Activated CD4-positive, CD25-positive, alpha-beta regulatory T cell treated with anti-CD3 and anti-CD28 coated beads, Interleukin-2, amount 50 U/mL, for 24 hours (primary cell): Measurements from ENCODE around the gene RPL7A.

Source experiments
- ATAC-seq, 2 donors: fragments of 150-1000 bp; cut with Tn5 transposase; one replicate each; pipeline ENCODE4 v1.10.0; 2021; ENCODE audit warnings: mild to moderate bottlenecking in 1 of 2, moderate library complexity in 1 of 2

RPL7A gene

GRCh38 chr9:133349965-133350616 is 2.1 kb downstream of the RPL7A start:
- ATAC-seq = peak; percentile 14 to 22

- ATAC-seq = no peak
Observed at GRCh38 chr9:133351526-133351907, 3.5 kb downstream of the RPL7A start.

- ATAC-seq = no peak
Observed at GRCh38 chr9:133351908-133352634, 4.1 kb downstream of the RPL7A start.

GRCh38 chr9:133352635-133353340 is 4.8 kb downstream of the RPL7A start:
- no peak for ATAC-seq

- ATAC-seq = no peak
Observed at GRCh38 chr9:133353548-133353947, 5.5 kb downstream of the RPL7A start.

- no peak for ATAC-seq
Observed at GRCh38 chr9:133354766-133355165, 6.7 kb downstream of the RPL7A start.

GRCh38 chr9:133355881-133356357 is 7.9 kb downstream of the RPL7A start:
- ATAC-seq = peak; percentile 18 to 26

GRCh38 chr9:133356391-133357091 is 8.5 kb downstream of the RPL7A start, which contains the start of the genes SURF1 and SURF2:
SURF1 (minus strand) TSS chr9:133356487; CDS start chr9:133356453, 34 bp downstream.
SURF2 (plus strand) TSS chr9:133356550; CDS start chr9:133356593, 43 bp downstream.
- ATAC-seq = peak; percentile 88 to 89

- no peak for ATAC-seq
Observed at GRCh38 chr9:133357656-133358055, 9.6 kb downstream of the RPL7A start.

GRCh38 chr9:133359399-133360175 is 11.6 kb downstream of the RPL7A start:
- no peak for ATAC-seq

GRCh38 chr9:133360400-133361393 is 12.7 kb downstream of the RPL7A start:
- no peak for ATAC-seq

- no peak for ATAC-seq
Observed at GRCh38 chr9:133361507-133362092, 13.6 kb downstream of the RPL7A start.

GRCh38 chr9:133362359-133363044 is 14.5 kb downstream of the RPL7A start:
- ATAC-seq = no peak

- ATAC-seq = no peak
Observed at GRCh38 chr9:133366435-133366834, 18.4 kb downstream of the RPL7A start.

- no peak for ATAC-seq
Observed at GRCh38 chr9:133367221-133367620, 19.2 kb downstream of the RPL7A start.

- ATAC-seq = no peak
Observed at GRCh38 chr9:133367778-133368177, 19.8 kb downstream of the RPL7A start.

- ATAC-seq = no peak
Observed at GRCh38 chr9:133368249-133368881, 20.3 kb downstream of the RPL7A start.

GRCh38 chr9:133369422-133369821 is 21.4 kb downstream of the RPL7A start:
- no peak for ATAC-seq

- ATAC-seq = peak; percentile 21 to 46
Observed at GRCh38 chr9:133369933-133370332, 21.9 kb downstream of the RPL7A start.
